ENCODE measurements around the gene TIMM17A.

- no peak for TF ChIP-seq CTCF (IDR thresholded peaks at IDR 0.05; ENCODE audit: insufficient read depth, low read length)
- no peak for TF ChIP-seq POLR2AphosphoS5 (IDR thresholded peaks at IDR 0.05; ENCODE audit: low read depth)
- no peak for TF ChIP-seq REST (IDR thresholded peaks at IDR 0.05; ENCODE audit: insufficient replicate concordance, low read depth)
- no peak for TF ChIP-seq GABPA (IDR thresholded peaks at IDR 0.05; ENCODE audit: low read depth)
- no peak for TF ChIP-seq SPI1 (IDR thresholded peaks at IDR 0.05; ENCODE audit: borderline replicate concordance, low read depth)
Measured at GRCh38 chr1:201970334-201971159, 15.2 kb downstream of the TIMM17A start.

All from HL-60 (cell line).